Measurements from ENCODE around the gene SPG11. TPM values are rescaled to one million over a fixed set of nuclear protein-coding genes. Genes with fewer than 3 reads are reported as not detected.
"Not testable (repeated sequence)": the region's sequence is repeated elsewhere in the genome, so short reads cannot be mapped to it uniquely, and the experiment has no call there.

The SPG11 gene
- total RNA-seq, 1 donor from 2014 or later, result 49.2 TPM

- intact Hi-C loops (cut with DNase I), result no loop called here
- no peak for DNase-seq (ENCODE audit: low spot score)
These were observed 17.0 kb downstream of the SPG11 start for GRCh38 chr15:44646460-44646859.

- intact Hi-C loops (cut with DNase I), result no loop called here
These were observed 21.8 kb downstream of the SPG11 start for GRCh38 chr15:44641651-44642050.

DNA sequence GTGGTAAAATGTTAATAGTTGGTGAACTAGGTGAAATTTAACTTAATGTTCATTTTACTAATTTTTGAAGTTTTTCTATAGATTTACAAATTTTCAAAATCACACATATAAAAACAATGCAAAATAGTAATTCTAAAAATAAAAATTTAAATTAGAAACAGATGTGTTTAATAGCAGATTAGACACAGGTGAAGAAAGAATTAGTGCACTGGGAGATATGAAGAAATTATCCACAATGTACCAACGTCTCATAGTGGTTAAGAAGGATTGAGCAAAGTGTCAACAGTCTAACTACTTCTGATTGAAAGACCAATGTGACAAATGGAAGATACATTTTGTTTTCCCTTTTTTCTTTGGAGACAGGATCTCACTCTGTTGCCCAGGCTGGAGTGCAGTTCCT lies 26.5 kb downstream of the SPG11 start:
- no peak for DNase-seq (ENCODE audit: low spot score)
- intact Hi-C loops (cut with DNase I), result no loop called here

More at GRCh38 chr15:44641651-44642050, 21.8 kb downstream of the SPG11 start:
- no peak for DNase-seq (ENCODE audit: low spot score)

DNA sequence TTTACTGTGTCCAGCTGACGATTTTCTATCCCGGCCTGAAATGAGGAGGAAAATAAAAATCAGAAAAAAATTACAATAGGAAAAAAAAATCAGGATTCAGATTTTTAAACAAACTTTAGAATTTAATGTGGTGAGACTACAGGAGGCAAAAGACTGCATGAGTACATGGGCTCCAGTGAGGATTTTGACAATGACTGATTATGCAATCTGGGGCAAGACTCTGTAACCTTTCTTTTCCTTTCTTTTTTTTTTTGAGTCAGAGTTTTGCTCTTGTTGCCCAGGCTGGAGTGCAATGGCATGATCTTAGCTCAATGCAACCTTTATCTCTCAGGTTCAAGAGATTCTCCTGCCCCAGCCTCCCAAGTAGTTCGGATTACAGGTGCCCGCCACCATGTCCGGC lies 29.9 kb downstream of the SPG11 start:
- no peak for DNase-seq (ENCODE audit: low spot score)
- intact Hi-C loops (cut with DNase I), result no loop called here

- DNase-seq (ENCODE audit: low spot score); intact Hi-C loops (cut with DNase I): not testable (repeated sequence)
These were observed 38.2 kb downstream of the SPG11 start for GRCh38 chr15:44625286-44625685.

DNA sequence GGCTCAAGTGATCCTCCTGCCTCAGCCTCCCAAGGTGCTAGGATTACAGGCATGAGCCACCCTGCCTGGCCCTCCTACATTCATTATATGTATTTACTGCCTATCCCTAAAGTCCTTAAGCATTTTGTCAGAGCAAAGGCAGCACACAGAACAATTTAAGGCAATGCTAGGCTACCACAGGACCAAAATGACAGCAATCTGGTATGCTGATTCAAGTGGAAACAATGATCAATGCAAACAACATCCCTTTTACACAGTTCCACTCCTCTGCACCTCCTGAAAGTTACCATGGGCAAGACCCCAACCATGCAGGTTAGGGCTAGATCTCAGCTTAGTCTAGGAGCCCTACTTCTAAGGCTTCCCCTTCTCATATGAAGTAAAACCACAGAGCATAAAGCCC lies 40.3 kb downstream of the SPG11 start:
- no peak for DNase-seq (ENCODE audit: low spot score)
- intact Hi-C loops (cut with DNase I), result no loop called here

- DNase-seq (ENCODE audit: low spot score), result no peak
- intact Hi-C loops (cut with DNase I), result no loop called here
These were observed 43.4 kb downstream of the SPG11 start for GRCh38 chr15:44620081-44620480.

DNA sequence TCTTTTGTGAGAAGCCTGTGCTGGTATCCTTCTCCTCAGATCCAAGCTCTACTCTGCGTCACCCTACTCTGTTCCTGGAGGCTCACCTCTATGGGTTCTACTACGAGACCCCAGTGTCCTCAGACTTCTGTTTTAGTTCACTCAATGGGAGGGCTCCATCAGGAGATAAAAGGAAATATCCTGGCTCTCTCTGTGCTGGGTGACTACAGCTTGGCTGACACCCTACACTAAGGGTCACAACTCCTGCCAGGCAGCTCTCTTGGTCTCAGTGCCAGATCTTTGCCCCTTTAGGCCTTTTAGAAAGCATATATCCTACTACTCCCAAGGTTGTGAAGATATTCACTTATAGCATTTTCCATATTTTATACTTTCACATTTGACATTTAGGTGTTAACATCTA lies 46.5 kb downstream of the SPG11 start:
- intact Hi-C loops (cut with DNase I), result no loop called here

DNA sequence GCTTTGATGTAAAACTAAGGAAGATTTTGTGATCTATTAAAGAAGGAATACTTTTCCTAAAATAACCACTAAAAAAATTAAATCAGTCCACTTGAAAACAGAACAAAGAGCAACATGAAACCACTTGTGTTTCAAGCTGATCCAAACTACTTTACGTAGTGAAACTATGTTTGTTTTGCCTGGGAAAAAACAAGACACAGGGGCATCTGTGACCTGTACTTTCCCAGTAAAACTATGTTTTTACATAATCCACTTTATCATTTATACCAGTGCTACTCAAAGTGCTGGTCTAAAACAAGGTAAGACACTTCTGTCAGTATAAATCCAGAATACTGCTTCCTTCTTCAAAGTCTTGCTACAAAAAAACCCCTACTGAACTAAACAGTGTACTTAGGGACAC lies 56.7 kb downstream of the SPG11 start:
- intact Hi-C loops (cut with DNase I), result no loop called here

More for the DNA sequence above, 46.5 kb downstream of the SPG11 start:
- no peak for DNase-seq (ENCODE audit: low spot score)

GRCh38 chr15:44603126-44603525 lies 60.3 kb downstream of the SPG11 start:
- DNase-seq (ENCODE audit: low spot score), result no peak
- intact Hi-C loops (cut with DNase I), result no loop called here

More for the DNA sequence above, 56.7 kb downstream of the SPG11 start:
- DNase-seq (ENCODE audit: low spot score), result no peak

- DNase-seq (ENCODE audit: low spot score), result no peak
- intact Hi-C loops (cut with DNase I), result loop anchor here (10.0 kb wide), 1 partner anchor 136 kb away; the partner anchor contains the start of gene TRIM69
These were observed 64.6 kb downstream of the SPG11 start for GRCh38 chr15:44598892-44599291.

GRCh38 chr15:44598066-44598465 lies 65.4 kb downstream of the SPG11 start:
- no peak for DNase-seq (ENCODE audit: low spot score)
- intact Hi-C loops (cut with DNase I), result loop anchor here (10.0 kb wide), 1 partner anchor 137 kb away; the partner anchor contains the start of gene TRIM69

DNA sequence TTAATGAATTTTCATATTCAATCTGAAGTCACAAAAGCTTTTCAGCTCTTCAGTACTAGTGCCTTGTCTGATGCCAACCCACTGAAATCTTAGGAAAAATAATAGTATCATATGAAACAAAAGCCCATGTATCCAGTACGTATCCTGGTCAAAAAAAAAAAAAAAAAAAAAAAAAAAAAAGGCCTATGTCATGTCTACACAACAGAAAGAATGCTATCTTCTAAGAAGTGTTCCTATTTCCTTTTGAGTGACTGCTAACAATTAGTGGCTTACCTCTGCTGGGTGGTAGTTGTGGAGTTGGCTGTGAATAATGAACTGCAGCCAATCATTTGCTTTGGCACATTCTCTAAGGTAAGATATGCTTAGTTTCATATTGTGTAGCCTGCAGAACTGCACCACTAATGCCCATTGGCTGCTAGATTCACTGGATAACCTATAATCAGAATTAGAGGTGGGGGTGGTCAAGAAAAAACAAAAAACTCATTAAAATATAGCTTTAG lies 66.9 kb downstream of the SPG11 start:
- intact Hi-C loops (cut with DNase I), result loop anchor here (10.0 kb wide), 1 partner anchor 138 kb away; the partner anchor contains the start of gene TRIM69
- no peak for DNase-seq (ENCODE audit: low spot score)

DNA sequence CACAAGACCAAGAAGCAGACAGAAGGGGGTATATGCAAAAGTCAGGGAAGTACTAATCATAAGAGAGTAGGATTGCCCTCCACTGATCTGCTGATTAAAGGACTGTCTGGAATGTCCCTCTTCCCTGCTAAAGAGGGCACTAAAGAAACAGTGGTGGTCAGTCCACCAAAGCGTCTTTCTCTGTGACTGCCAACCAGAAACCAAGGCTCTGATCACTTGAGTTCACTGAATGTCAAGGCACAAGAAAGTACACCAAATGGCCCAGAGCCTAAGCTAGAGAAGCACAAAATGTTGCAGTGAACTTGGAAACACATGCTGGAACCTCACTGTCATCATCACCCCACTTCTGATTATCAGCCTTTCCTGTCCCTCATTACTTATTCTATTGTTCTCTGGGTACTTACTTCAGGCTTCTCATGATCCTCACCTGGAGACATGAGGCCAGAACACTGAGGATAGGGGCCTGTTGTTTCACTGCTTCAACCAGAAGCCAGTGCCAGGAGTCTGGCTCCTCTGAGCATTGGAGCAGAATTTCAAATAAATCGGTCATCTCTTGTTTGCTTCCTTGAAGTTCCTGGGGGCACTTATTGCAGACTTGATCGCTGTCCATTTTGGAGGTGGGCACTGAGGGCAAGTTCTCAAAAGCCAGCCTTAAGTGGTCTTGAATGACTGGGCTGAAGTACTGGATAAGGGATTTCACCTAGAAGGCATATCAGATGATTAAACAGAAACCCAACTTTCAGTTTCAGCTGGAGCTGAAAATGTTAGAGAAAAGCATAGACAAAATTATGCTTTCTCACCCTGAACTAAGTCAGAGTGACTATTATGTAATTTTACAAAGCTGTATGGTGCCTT lies 67.6 kb downstream of the SPG11 start:
- intact Hi-C loops (cut with DNase I), result loop anchor here (10.0 kb wide), 1 partner anchor 139 kb away; the partner anchor contains the start of gene TRIM69
- no peak for DNase-seq (ENCODE audit: low spot score)

DNA sequence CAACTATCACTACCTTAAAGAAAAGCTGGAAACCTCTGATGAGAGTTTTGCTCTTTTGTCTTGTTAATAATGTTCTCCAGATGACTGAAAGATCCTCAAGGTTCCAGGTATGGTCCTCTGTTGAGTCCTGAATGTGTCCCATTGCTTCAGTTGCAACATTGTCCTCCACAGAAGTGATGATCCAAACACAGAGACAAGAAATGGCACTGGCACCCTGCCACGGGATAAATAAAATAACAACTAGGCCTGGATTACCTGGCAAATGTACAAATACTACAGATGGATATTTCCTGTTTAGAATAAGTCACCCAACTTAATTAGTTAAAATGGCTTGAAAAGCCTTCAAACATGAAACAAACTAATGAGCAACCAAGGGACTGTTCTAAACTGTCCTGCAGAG lies 68.2 kb downstream of the SPG11 start:
- DNase-seq (ENCODE audit: low spot score), result no peak
- intact Hi-C loops (cut with DNase I), result loop anchor here (10.0 kb wide), 1 partner anchor 140 kb away; the partner anchor contains the start of gene TRIM69

DNA sequence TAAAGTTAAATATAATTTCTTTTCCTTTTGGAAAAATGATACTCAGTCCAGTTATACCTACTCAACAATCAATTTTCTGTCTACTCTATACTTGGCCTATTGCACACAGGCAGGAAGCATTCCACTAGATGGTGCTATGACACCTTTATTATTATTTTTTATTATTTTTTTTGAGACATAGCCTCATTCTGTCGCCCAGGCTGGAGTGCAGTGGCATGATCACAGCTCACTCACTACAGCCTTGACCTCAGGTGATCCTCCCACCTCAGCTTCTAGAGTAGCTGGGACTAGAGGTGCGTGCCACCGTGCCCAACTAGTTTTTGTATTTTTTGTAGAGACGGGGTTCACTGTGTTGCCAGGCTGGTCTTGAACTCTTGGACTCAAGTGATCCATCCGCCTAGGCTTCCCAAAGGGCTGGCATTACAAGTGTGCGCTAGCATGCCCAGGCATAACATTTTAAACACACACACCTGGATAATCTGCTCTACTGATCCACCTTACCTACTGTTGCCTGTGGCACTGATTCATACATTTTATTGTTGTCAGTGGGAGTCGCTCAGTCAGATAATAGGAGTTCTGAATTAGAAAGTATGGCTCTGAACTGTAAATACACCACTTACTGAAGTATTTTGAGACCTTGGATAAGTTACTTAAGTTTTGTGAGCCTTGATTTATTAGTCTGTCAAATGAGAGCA lies 70.3 kb downstream of the SPG11 start:
- DNase-seq (ENCODE audit: low spot score), result no peak
- intact Hi-C loops (cut with DNase I), result loop anchor here (10.0 kb wide), 1 partner anchor 142 kb away; the partner anchor contains the start of gene TRIM69

DNA sequence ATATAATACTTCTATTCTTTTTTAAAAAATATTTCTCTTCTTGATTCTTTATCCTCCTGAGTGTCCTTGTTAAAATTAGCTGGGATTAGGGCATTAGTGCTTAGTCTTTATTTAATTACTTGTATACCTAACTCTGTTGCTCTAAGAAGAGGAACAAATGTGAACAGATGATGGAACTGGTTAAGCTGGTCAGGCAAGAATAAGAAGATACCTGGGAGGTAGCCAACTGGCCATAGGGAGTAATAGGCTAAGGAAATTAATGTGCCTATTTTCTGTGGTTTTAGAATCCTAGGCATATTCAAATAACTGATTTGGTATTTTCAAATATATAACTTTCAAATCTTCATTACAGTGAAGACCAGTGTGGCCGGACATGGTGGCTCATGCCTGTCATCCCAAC lies 72.1 kb downstream of the SPG11 start:
- DNase-seq (ENCODE audit: low spot score), result no peak
- intact Hi-C loops (cut with DNase I), result loop anchor here (10.0 kb wide), 1 partner anchor 143 kb away; the partner anchor contains the start of gene TRIM69

DNA sequence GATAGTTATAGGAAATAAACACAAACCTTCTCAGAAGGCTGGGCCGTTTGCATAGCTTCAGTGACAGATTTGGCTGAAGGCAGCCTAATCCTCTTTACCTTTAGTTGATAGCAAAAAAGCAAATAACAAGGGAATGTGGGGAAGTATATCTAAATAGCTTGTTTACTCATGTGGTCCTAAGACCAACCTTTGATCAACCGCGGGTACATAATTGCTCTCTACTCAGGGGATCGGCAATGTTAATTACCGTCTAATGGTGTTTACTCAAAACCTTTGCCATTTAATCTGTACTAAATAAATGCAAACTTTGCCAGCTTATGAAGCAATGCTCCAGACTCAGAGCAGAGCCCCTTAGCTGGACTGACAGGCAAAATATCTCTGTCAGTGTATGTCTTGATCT lies 74.9 kb downstream of the SPG11 start:
- intact Hi-C loops (cut with DNase I), result no loop called here
- DNase-seq (ENCODE audit: low spot score), result no peak

- DNase-seq (ENCODE audit: low spot score), result no peak
- intact Hi-C loops (cut with DNase I), result no loop called here
These were observed 77.8 kb downstream of the SPG11 start for GRCh38 chr15:44585633-44586032.

- intact Hi-C loops (cut with DNase I), result no loop called here
- DNase-seq (ENCODE audit: low spot score), result no peak
These were observed 79.2 kb downstream of the SPG11 start for GRCh38 chr15:44584162-44584749.
